IgD-negative memory B cell (primary cell): ENCODE data around the gene C1QTNF4. TPM values are rescaled to one million over a fixed set of nuclear protein-coding genes. Genes with fewer than 3 reads are reported as not detected.

Source experiments
- H3K27ac Mint-ChIP-seq, 3 donors: one replicate each; pipeline ENCODE4 v1.8.0; 2020 to 2022; ENCODE audit warnings: mild to moderate bottlenecking in 3 of 3, mixed read lengths in 3 of 3, moderate library complexity in 1 of 3
- H3K27me3 Mint-ChIP-seq: one replicate; pipeline ENCODE4 v1.8.0; 2021; ENCODE audit warnings: mixed read lengths
- H3K36me3 Mint-ChIP-seq: one replicate; pipeline ENCODE4 v1.8.0; 2020; ENCODE audit warnings: mild to moderate bottlenecking, mixed read lengths
- H3K4me1 Mint-ChIP-seq, 3 donors: one replicate each; pipeline ENCODE4 v1.8.0; 2020 to 2022; ENCODE audit warnings: mixed read lengths in 3 of 3, mild to moderate bottlenecking in 1 of 3
- H3K4me3 Mint-ChIP-seq, 4 donors: one replicate each; pipeline ENCODE4 v1.8.0; 2020 to 2022; ENCODE audit warnings: mild to moderate bottlenecking in 4 of 4, mixed read lengths in 4 of 4, moderate library complexity in 3 of 4
- H3K9me3 Mint-ChIP-seq, 3 donors: one replicate each; pipeline ENCODE4 v1.8.0; 2020 to 2021; ENCODE audit warnings: mixed read lengths in 3 of 3, mild to moderate bottlenecking in 1 of 3
- polyA plus RNA-seq: library from polyadenylated mRNA; unstranded; fragments of 300-500 nt; fragmentation: Illumina TruSeq; gene quantifications from one replicate; pipeline ENCODE4 v1.2.3, GENCODE V29; 2021

C1QTNF4 gene
- polyA plus RNA-seq, 1 donor from 2014 or later = not detected

DNA sequence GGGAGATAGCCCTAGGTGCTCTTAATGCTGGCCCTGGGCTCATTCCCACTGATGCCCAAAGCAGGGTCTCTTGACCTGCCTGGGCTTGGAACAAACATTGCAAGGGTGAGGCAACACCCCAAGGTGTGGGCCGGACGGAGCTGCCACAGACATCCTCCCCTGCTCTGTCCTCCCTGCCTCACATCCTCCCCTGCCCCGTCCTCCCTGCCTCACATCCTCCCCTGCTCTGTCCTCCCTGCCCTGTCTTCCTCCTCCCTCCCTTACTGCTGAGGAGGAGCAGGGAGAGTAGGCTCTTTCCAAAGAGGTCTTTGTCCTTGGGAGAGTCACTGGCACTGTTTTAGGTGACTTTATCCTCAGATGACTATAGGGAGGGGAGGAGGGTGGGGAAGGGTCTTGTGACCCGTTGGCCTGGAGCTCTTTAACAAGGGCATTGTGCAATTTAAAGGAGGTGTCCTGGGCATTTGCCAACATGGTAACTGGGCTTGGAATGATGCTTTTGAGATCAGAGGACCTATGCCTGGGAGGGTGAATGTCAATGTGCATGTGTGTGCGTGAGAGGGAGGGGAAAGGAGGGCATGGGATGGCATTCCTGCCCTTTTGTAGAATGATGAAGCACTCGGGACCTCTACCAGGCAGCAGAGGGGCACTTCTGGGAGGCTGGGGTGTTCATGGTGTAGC, 7.0 kb downstream of the C1QTNF4 start:
- Mint-ChIP-seq H3K36me3 (peaks cover 3% of the 10 kb centered on the region), H3K27me3 (no peaks in the 10 kb centered on the region), H3K4me3 (peak overlapping the region in 1 of 4 donors; percentile 16), H3K9me3 (no peaks in the 10 kb centered on the region), H3K4me1 (peaks cover 0 to 2% (median 0%) of the 10 kb centered on the region in 3 donors), H3K27ac (no peak overlapping the region)

GRCh38 chr11:47586098-47586855, 7.9 kb downstream of the C1QTNF4 start, which contains the start of gene FAM180B:
TSS of gene FAM180B (plus strand) at chr11:47586678. CDS start at chr11:47586769, 91 bp downstream.
- H3K27me3 Mint-ChIP-seq = no peaks in the 10 kb centered on the region
- no peak within 1 kb of the TSS for H3K27ac Mint-ChIP-seq
- no peaks in the 10 kb centered on the region for H3K9me3 Mint-ChIP-seq
- peaks cover 0 to 3% (median 0%) of the 10 kb centered on the region in 3 donors for H3K4me1 Mint-ChIP-seq
- peaks cover 3% of the 10 kb centered on the region for H3K36me3 Mint-ChIP-seq
- peak within 1 kb of the TSS in 1 of 4 donors; percentile 16 for H3K4me3 Mint-ChIP-seq

- peaks cover 6% of the 10 kb centered on the region for H3K36me3 Mint-ChIP-seq
- peak overlapping the region in 1 of 4 donors; percentile 18 for H3K4me3 Mint-ChIP-seq
- H3K27me3 Mint-ChIP-seq = peaks cover under 1% of the 10 kb centered on the region
- no peaks in the 10 kb centered on the region for H3K9me3 Mint-ChIP-seq
- peak overlapping the region in 1 of 3 donors; percentile 75 for H3K27ac Mint-ChIP-seq
- H3K4me1 Mint-ChIP-seq = peaks cover 6 to 17% (median 7%) of the 10 kb centered on the region in 3 donors
These were observed 10.4 kb downstream of the C1QTNF4 start for GRCh38 chr11:47583844-47584243.

DNA sequence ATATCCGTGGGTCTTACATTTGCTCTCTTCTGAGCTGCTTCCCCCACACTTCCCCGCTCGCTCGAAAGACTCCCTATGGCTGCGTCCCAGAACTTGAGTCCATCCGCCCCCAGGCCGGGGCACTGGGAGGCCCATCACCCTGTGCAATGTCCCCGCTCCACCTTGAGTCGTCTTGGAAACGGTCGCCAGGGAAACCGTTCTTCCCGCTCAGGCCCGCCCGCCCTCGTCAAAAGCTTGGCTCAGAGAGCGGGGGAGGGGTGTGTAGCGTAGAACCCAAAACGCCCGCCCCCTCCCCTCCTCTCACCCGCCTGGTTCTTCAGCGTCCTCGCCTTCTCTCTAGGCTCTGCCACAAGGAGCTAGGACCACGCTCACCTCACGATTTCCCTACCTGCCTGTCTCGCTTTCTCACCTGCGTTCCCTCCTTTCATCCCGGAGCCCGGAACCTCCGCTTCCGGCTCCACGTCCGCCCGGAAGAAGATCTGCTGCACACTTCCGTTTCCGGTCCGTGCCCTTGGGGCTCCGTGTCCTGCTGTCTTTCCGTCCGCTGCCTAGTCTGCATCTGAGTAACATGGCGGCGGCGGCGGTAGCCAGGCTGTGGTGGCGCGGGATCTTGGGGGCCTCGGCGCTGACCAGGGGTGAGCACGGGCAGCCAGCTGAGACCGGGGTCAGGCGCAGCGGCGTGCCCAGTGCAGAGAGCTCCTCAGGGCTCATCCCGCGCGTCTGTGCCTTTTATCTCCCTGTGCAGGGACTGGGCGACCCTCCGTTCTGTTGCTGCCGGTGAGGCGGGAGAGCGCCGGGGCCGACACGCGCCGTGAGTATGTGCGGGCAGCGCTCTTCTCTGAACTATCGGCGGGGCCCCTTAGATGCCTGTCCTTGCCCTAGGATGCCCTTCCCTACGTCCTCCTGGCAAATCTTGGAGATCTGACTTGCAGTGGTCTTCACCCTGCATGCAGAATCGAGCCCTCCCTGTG, 15.4 kb downstream of the C1QTNF4 start, which contains the start of the genes KBTBD4 and NDUFS3:
Gene KBTBD4, minus strand, starts transcription at position 447 of the 971 bp plus-strand sequence. Its CDS starts 19 bp downstream, at position 428.
Gene NDUFS3, plus strand, starts transcription at position 551 of the 971 bp plus-strand sequence. Its CDS starts 18 bp downstream, at position 569.
- peaks cover 14 to 35% (median 20%) of the 10 kb centered on the region in 3 donors for H3K4me1 Mint-ChIP-seq
- peak within 1 kb of the TSS; percentile 91 to 100 (median 100) for H3K4me3 Mint-ChIP-seq
- peak within 1 kb of the TSS; percentile 67 to 99 (median 99) for H3K27ac Mint-ChIP-seq
- H3K36me3 Mint-ChIP-seq = peaks cover 8% of the 10 kb centered on the region
- peaks cover 2% of the 10 kb centered on the region for H3K27me3 Mint-ChIP-seq
- no peaks in the 10 kb centered on the region for H3K9me3 Mint-ChIP-seq

GRCh38 chr11:47577460-47578041, 16.7 kb downstream of the C1QTNF4 start:
- Mint-ChIP-seq H3K9me3 (no peaks in the 10 kb centered on the region), H3K4me3 (peak overlapping the region; percentile 91 to 100 (median 100)), H3K27ac (peak overlapping the region; percentile 46 to 99 (median 67)), H3K36me3 (peaks cover 10% of the 10 kb centered on the region), H3K4me1 (peaks cover 14 to 39% (median 23%) of the 10 kb centered on the region in 3 donors), H3K27me3 (peaks cover 2% of the 10 kb centered on the region)

DNA sequence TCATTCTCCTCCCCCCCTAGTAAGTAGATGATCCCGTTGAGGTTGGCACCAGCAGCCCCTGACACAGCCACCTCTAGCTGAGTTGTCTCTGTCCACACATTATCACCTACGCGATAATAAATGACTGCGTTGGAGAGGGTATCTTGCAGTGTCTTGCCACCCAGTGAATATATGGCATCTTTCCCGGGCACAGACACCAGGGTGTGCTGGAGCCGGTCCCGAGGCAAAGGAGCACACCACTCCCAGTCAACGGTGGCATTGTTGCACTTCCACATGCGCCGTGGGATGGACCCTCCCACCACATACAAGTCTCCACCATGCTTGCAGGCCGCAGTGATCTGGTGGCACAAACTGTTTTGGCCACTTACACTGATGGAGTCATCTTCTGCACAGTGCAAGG, 20.9 kb downstream of the C1QTNF4 start:
- Mint-ChIP-seq H3K27me3 (no peaks in the 10 kb centered on the region), H3K36me3 (peaks cover 5% of the 10 kb centered on the region), H3K4me3 (peak overlapping the region in 1 of 4 donors; percentile 43), H3K9me3 (no peaks in the 10 kb centered on the region), H3K27ac (no peak overlapping the region), H3K4me1 (peaks cover 5 to 24% (median 14%) of the 10 kb centered on the region in 3 donors)

- Mint-ChIP-seq H3K27me3 (no peaks in the 10 kb centered on the region), H3K4me3 (peak overlapping the region in 1 of 4 donors; percentile 60), H3K4me1 (peaks cover 4 to 19% (median 11%) of the 10 kb centered on the region in 3 donors), H3K36me3 (peaks cover 5% of the 10 kb centered on the region), H3K27ac (peak overlapping the region in 2 of 3 donors; percentile 63 to 67), H3K9me3 (no peaks in the 10 kb centered on the region)
These were observed 21.4 kb downstream of the C1QTNF4 start for GRCh38 chr11:47572715-47573255.

DNA sequence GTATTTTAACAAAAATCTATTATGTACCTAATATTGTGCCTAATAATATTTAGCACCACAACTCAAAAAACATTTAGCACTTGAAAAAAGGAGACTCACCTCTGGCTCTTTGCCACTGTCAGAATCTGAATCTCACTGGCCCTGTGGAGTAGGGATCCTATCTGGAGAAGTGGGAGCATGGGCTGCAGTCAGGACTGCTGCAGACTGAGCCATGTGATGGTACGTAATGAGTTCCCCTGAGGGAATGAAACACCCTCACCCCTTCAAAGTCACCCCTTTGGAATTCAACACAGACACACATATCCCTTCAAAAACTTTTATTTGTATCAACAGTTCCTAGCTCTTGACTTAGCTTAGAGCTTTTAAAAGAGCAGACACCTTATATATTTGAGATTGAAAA, 22.3 kb downstream of the C1QTNF4 start:
- Mint-ChIP-seq H3K27me3 (no peaks in the 10 kb centered on the region), H3K4me3 (peak overlapping the region in 1 of 4 donors; percentile 60), H3K36me3 (peaks cover 3% of the 10 kb centered on the region), H3K9me3 (no peaks in the 10 kb centered on the region), H3K4me1 (peaks cover 0 to 11% (median 5%) of the 10 kb centered on the region in 3 donors), H3K27ac (peak overlapping the region in 1 of 3 donors; percentile 63)

GRCh38 chr11:47571357-47571729, 22.9 kb downstream of the C1QTNF4 start:
- Mint-ChIP-seq H3K4me1 (peaks cover 0 to 15% (median 10%) of the 10 kb centered on the region in 3 donors), H3K27ac (peak overlapping the region in 1 of 3 donors; percentile 56), H3K9me3 (no peaks in the 10 kb centered on the region), H3K36me3 (peaks cover 3% of the 10 kb centered on the region), H3K4me3 (no peak overlapping the region), H3K27me3 (no peaks in the 10 kb centered on the region)

DNA sequence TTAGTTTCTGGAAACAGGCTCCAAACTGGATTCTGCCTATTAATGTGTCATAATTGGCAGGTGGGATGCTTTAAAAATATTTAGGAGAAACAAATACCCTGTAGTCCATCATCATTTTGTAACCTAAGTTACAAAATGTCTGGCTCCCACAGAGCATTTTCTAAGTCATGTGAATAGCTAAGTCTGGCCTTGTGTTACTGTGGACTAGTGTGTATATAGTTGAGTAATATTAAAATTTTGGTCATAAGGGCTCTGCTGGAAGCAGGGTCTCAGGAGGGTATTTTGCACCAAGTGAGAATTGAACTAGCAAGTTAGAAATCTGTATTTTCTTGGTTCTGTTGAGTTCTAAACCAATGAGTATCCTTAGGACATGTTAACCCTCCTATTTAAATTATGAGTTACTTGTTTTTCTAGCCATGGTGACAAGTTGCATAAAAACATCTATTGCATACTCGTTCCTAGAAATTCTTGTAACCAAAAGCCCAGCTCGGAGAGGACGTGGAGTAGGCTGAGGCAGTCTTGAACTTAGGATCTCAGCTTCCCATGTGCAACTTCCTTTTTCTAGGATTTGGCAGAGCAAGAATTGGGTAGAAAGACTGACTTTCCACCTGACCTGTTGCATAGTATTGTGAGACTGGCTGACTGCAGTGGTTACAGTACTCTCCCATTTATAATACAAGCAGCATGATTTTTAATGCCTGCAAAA, 23.4 kb downstream of the C1QTNF4 start:
- H3K4me3 Mint-ChIP-seq = peak overlapping the region in 1 of 4 donors; percentile 48
- peak overlapping the region in 2 of 3 donors; percentile 46 to 56 for H3K27ac Mint-ChIP-seq
- H3K9me3 Mint-ChIP-seq = no peaks in the 10 kb centered on the region
- peaks cover 3% of the 10 kb centered on the region for H3K36me3 Mint-ChIP-seq
- H3K27me3 Mint-ChIP-seq = no peaks in the 10 kb centered on the region
- H3K4me1 Mint-ChIP-seq = peaks cover 0 to 16% (median 12%) of the 10 kb centered on the region in 3 donors

GRCh38 chr11:47569646-47570045, 24.6 kb downstream of the C1QTNF4 start:
- no peak overlapping the region for H3K27ac Mint-ChIP-seq
- no peak overlapping the region for H3K4me3 Mint-ChIP-seq
- H3K27me3 Mint-ChIP-seq = no peaks in the 10 kb centered on the region
- peaks cover 0 to 19% (median 12%) of the 10 kb centered on the region in 3 donors for H3K4me1 Mint-ChIP-seq
- peaks cover 3% of the 10 kb centered on the region for H3K36me3 Mint-ChIP-seq
- H3K9me3 Mint-ChIP-seq = no peaks in the 10 kb centered on the region

- Mint-ChIP-seq H3K27me3 (no peaks in the 10 kb centered on the region), H3K27ac (peak overlapping the region in 2 of 3 donors; percentile 33 to 39), H3K4me3 (peak overlapping the region; percentile 84 to 91 (median 87)), H3K9me3 (no peaks in the 10 kb centered on the region), H3K36me3 (no peaks in the 10 kb centered on the region), H3K4me1 (peaks cover 3 to 13% (median 7%) of the 10 kb centered on the region in 3 donors)
These were observed 28.0 kb downstream of the C1QTNF4 start for GRCh38 chr11:47566149-47566698.
